ENCODE measurements around the gene CD6. TPM values are rescaled to one million over a fixed set of nuclear protein-coding genes. Genes with fewer than 3 reads are reported as not detected.
A peak's percentile ranks its signal among the peaks of the same experiment; 100 is the strongest.

Gene CD6
- total and polyA plus RNA-seq, 8 donors, result 0.23 to 2.3 (median 1.0) TPM

DNA sequence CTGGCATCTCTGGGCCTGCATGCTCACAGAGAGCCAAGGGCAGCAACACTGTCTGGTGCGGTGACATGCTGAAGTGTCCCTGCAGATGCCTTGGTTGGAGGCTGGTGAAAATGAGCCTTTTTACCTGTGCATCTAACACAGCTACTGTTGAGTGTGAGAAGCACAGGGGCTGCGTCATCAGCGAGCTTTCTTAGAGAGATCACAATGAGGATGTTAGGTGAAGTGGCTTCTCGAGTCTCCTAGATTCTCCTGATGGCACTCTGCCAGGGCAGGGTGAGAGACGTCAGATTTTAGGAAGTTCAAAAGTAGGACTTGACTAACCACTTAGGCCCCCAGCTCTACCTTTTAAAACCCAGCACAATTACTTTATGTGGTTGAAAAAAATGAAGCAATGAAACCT is 15.9 kb upstream of the CD6 start:
- DNase-seq (no peak), FAIRE-seq (no peak), ATAC-seq (no peak)
- TF ChIP-seq, protein P1, sequence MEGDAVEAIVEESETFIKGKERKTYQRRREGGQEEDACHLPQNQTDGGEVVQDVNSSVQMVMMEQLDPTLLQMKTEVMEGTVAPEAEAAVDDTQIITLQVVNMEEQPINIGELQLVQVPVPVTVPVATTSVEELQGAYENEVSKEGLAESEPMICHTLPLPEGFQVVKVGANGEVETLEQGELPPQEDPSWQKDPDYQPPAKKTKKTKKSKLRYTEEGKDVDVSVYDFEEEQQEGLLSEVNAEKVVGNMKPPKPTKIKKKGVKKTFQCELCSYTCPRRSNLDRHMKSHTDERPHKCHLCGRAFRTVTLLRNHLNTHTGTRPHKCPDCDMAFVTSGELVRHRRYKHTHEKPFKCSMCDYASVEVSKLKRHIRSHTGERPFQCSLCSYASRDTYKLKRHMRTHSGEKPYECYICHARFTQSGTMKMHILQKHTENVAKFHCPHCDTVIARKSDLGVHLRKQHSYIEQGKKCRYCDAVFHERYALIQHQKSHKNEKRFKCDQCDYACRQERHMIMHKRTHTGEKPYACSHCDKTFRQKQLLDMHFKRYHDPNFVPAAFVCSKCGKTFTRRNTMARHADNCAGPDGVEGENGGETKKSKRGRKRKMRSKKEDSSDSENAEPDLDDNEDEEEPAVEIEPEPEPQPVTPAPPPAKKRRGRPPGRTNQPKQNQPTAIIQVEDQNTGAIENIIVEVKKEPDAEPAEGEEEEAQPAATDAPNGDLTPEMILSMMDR (IDR thresholded peaks at IDR 0.05), result no peak
- Histone ChIP-seq H3K36me3 (no peaks in the 10 kb centered on the region), H3K27me3 (no peaks in the 10 kb centered on the region), H3K4me3 (no peak overlapping the region), H3K27ac (no peak overlapping the region), H3K4me1 (no peaks in the 10 kb centered on the region), H3K9me3 (no peaks in the 10 kb centered on the region)
- 45 to 46% methylated on average over 5 of the region's 5 CpGs for WGBS, 2 donors
- intact Hi-C loops (cut with DNase I), result no loop called here

- TF ChIP-seq, protein P1 (IDR thresholded peaks at IDR 0.05), result no peak
- Histone ChIP-seq H3K36me3 (no peaks in the 10 kb centered on the region), H3K9me3 (no peaks in the 10 kb centered on the region), H3K27ac (no peak overlapping the region), H3K4me1 (no peaks in the 10 kb centered on the region), H3K27me3 (no peaks in the 10 kb centered on the region), H3K4me3 (no peak overlapping the region)
- ATAC-seq (no peak), FAIRE-seq (no peak), DNase-seq (no peak)
- WGBS, 2 donors, result 66 to 79% methylated on average over 4 of the region's 4 CpGs
- intact Hi-C loops (cut with DNase I), result no loop called here
Measured at GRCh38 chr11:60957188-60957587, 14.3 kb upstream of the CD6 start.

DNA sequence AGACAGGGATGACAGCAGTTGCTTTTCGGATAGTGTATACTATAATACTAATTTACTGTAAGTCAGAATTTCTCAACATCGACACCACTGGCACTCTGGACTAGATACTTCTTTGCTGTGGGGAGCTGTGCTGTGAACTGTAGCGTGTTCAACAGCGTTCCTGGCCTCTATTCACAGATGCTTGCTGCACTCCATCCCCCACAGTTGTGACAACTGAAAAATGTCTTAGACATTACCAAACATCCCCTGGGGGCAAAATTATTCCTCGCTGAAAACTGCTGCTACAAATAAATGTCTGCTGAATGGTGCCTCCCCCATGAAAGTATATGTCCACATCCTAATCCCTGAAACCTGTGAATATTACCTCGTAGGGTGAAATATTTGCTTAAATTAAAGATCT is 12.0 kb upstream of the CD6 start:
- H3K4me3 ChIP-seq, result no peak overlapping the region
- no peaks in the 10 kb centered on the region for H3K9me3 ChIP-seq
- intact Hi-C loops (cut with DNase I), result no loop called here
- WGBS, 2 donors, result 72 to 83% methylated on average over 6 of the region's 6 CpGs
- TF ChIP-seq, protein P1 (IDR thresholded peaks at IDR 0.05), result no peak
- DNase-seq (no peak), FAIRE-seq (no peak), ATAC-seq (peak in 1 of 4 donors; percentile 47)
- no peaks in the 10 kb centered on the region for H3K4me1 ChIP-seq
- no peaks in the 10 kb centered on the region for H3K36me3 ChIP-seq
- no peak overlapping the region for H3K27ac ChIP-seq
- H3K27me3 ChIP-seq, result no peaks in the 10 kb centered on the region

- Histone ChIP-seq H3K4me1 (no peaks in the 10 kb centered on the region), H3K9me3 (no peaks in the 10 kb centered on the region), H3K4me3 (no peak overlapping the region), H3K27me3 (no peaks in the 10 kb centered on the region), H3K27ac (no peak overlapping the region), H3K36me3 (no peaks in the 10 kb centered on the region)
- DNase-seq (no peak), FAIRE-seq (no peak), ATAC-seq (no peak)
- intact Hi-C loops (cut with DNase I), result no loop called here
- 87 to 96% methylated on average over 7 of the region's 7 CpGs for WGBS, 2 donors
- TF ChIP-seq, protein P1 (IDR thresholded peaks at IDR 0.05), result no peak
Measured at GRCh38 chr11:60960405-60960804, 11.1 kb upstream of the CD6 start.

- intact Hi-C loops (cut with DNase I), result no loop called here
- Histone ChIP-seq H3K4me1 (no peaks in the 10 kb centered on the region), H3K27ac (no peak overlapping the region), H3K36me3 (no peaks in the 10 kb centered on the region), H3K4me3 (no peak overlapping the region), H3K27me3 (no peaks in the 10 kb centered on the region), H3K9me3 (no peaks in the 10 kb centered on the region)
- TF ChIP-seq, protein P1 (IDR thresholded peaks at IDR 0.05), result no peak
- WGBS, 2 donors, result 73 to 81% methylated on average over 6 of the region's 6 CpGs
- ATAC-seq (no peak), FAIRE-seq (no peak), DNase-seq (no peak)
Measured at GRCh38 chr11:60964801-60965200, 6.7 kb upstream of the CD6 start.
